ENCODE data around the gene PTPRG. TPM values are rescaled to one million over a fixed set of nuclear protein-coding genes. Genes with fewer than 3 reads are reported as not detected.

The PTPRG gene
- total and polyA plus RNA-seq, 8 donors, result 50.9 to 88.4 (median 54.4) TPM

GRCh38 chr3:61935814-61936213 lies 374.4 kb downstream of the PTPRG start:
- DNase-seq, result no peak
- intact Hi-C loops (cut with DNase I), result no loop called here

GRCh38 chr3:61936344-61936937 lies 375.1 kb downstream of the PTPRG start:
- ATAC-seq (peak; percentile 44), DNase-seq (no peak)
- Histone ChIP-seq H3K9me3 (no peaks in the 10 kb centered on the region), H3K27ac (no peak overlapping the region), H3K4me3 (no peak overlapping the region), H3K27me3 (no peaks in the 10 kb centered on the region), H3K4me1 (no peaks in the 10 kb centered on the region), H3K36me3 (no peaks in the 10 kb centered on the region)
- intact Hi-C loops (cut with DNase I), result no loop called here
- no peak for TF ChIP-seq CTCF (IDR thresholded peaks at IDR 0.05)

More at GRCh38 chr3:61935814-61936213, 374.4 kb downstream of the PTPRG start:
- H3K27me3 ChIP-seq, result no peaks in the 10 kb centered on the region
- TF ChIP-seq CTCF (IDR thresholded peaks at IDR 0.05), result no peak
- H3K4me3 ChIP-seq, result no peak overlapping the region
- ATAC-seq, result no peak
- no peaks in the 10 kb centered on the region for H3K4me1 ChIP-seq
- H3K27ac ChIP-seq, result no peak overlapping the region
- H3K36me3 ChIP-seq, result no peaks in the 10 kb centered on the region
- H3K9me3 ChIP-seq, result no peaks in the 10 kb centered on the region

- Histone ChIP-seq H3K4me3 (no peak overlapping the region), H3K27me3 (no peaks in the 10 kb centered on the region), H3K9me3 (no peaks in the 10 kb centered on the region), H3K36me3 (no peaks in the 10 kb centered on the region), H3K27ac (no peak overlapping the region), H3K4me1 (no peaks in the 10 kb centered on the region)
- intact Hi-C loops (cut with DNase I), result no loop called here
- no peak for TF ChIP-seq CTCF (IDR thresholded peaks at IDR 0.05)
- no peak for ATAC-seq
- DNase-seq, result no peak
These were observed 376.1 kb downstream of the PTPRG start for GRCh38 chr3:61937477-61937876.

GRCh38 chr3:61938878-61939549 lies 377.6 kb downstream of the PTPRG start:
- H3K27me3 ChIP-seq, result no peaks in the 10 kb centered on the region
- no peak for TF ChIP-seq CTCF (IDR thresholded peaks at IDR 0.05)
- no peaks in the 10 kb centered on the region for H3K4me1 ChIP-seq
- ATAC-seq (peak; percentile 82), DNase-seq (peak in 1 of 4 donors; percentile 23)
- intact Hi-C loops (cut with DNase I), result no loop called here
- H3K27ac ChIP-seq, result no peak overlapping the region
- no peaks in the 10 kb centered on the region for H3K36me3 ChIP-seq
- no peak overlapping the region for H3K4me3 ChIP-seq
- no peaks in the 10 kb centered on the region for H3K9me3 ChIP-seq

GRCh38 chr3:61940236-61940635 lies 378.9 kb downstream of the PTPRG start:
- Histone ChIP-seq H3K4me3 (no peak overlapping the region), H3K9me3 (no peaks in the 10 kb centered on the region), H3K4me1 (no peaks in the 10 kb centered on the region), H3K36me3 (no peaks in the 10 kb centered on the region), H3K27ac (no peak overlapping the region), H3K27me3 (no peaks in the 10 kb centered on the region)
- ATAC-seq (no peak), DNase-seq (no peak)
- intact Hi-C loops (cut with DNase I), result no loop called here
- no peak for TF ChIP-seq CTCF (IDR thresholded peaks at IDR 0.05)

All from left lung (tissue), 10 donors.